GM12874 (cell line): Measurements from ENCODE around the gene GBP5.

Experiments
- CTCF ChIP-seq: IDR thresholded peaks from 2 replicates; pipeline ENCODE4 v1.5.1; 2011; ENCODE audit warnings: low read depth, mild to moderate bottlenecking, control low read depth, low read length, moderate library complexity; ENCODE audit not compliant: insufficient read depth

Gene GBP5

GRCh38 chr1:89306273-89306672 lies 33.6 kb upstream of the GBP5 start:
- TF ChIP-seq CTCF, result no peak

- TF ChIP-seq CTCF, result no peak
Observed at GRCh38 chr1:89305493-89305892, 32.8 kb upstream of the GBP5 start.

GRCh38 chr1:89304572-89305230 lies 32.0 kb upstream of the GBP5 start:
- TF ChIP-seq CTCF, result no peak

GRCh38 chr1:89302697-89303332 lies 30.2 kb upstream of the GBP5 start:
- no peak for TF ChIP-seq CTCF

- no peak for TF ChIP-seq CTCF
Observed at GRCh38 chr1:89298461-89298860, 25.8 kb upstream of the GBP5 start.

GRCh38 chr1:89295187-89295586 lies 22.5 kb upstream of the GBP5 start:
- no peak for TF ChIP-seq CTCF

- no peak for TF ChIP-seq CTCF
Observed at GRCh38 chr1:89291276-89291675, 18.6 kb upstream of the GBP5 start.
